GM12873 (cell line): ENCODE measurements around the gene MROH2A.

Experiments
- CTCF ChIP-seq: IDR thresholded peaks from 2 replicates; pipeline ENCODE4 v1.5.1; 2012; ENCODE audit warnings: low read depth, mild to moderate bottlenecking, moderate library complexity, low read length, control low read depth; ENCODE audit not compliant: insufficient read depth; ENCODE audit errors: missing control alignments

Gene MROH2A

GRCh38 chr2:233853883-233854240, 75.7 kb downstream of the MROH2A start:
- TF ChIP-seq CTCF, result no peak

- TF ChIP-seq CTCF, result no peak
These were observed 76.3 kb downstream of the MROH2A start, which contains the start of gene HJURP for GRCh38 chr2:233854241-233854981. HJURP (minus strand) TSS chr2:233854535; CDS start chr2:233854500, 35 bp downstream.

GRCh38 chr2:233855345-233855744, 77.2 kb downstream of the MROH2A start:
- no peak for TF ChIP-seq CTCF

- TF ChIP-seq CTCF, result no peak
These were observed 78.1 kb downstream of the MROH2A start for GRCh38 chr2:233856184-233856583.

GRCh38 chr2:233857511-233858141, 79.5 kb downstream of the MROH2A start:
- TF ChIP-seq CTCF, result peak; percentile 86

- no peak for TF ChIP-seq CTCF
These were observed 80.2 kb downstream of the MROH2A start for GRCh38 chr2:233858331-233858730.

- TF ChIP-seq CTCF, result peak; percentile 2
These were observed 84.2 kb downstream of the MROH2A start for GRCh38 chr2:233862261-233862768.
